Measurements from ENCODE around the gene SETD1B.
"Not testable (repeated sequence)": the region's sequence is repeated elsewhere in the genome, so short reads cannot be mapped to it uniquely, and the experiment has no call there.

SETD1B gene

GRCh38 chr12:121803861-121804416, at the start of gene SETD1B:
Gene SETD1B, plus strand, starts transcription at chr12:121804009. Its CDS starts 729 bp downstream, at chr12:121804738.
- Histone ChIP-seq H3K27me3 (ENCODE audit: insufficient read depth, low read length, poor library complexity, severe bottlenecking) (peaks cover 6% of the 10 kb centered on the region), H3K4me3 (ENCODE audit: low read length, poor library complexity, severe bottlenecking) (peak within 1 kb of the TSS; percentile 94), H3K4me1 (ENCODE audit: insufficient read depth, low read length, poor library complexity, severe bottlenecking) (peaks cover 30% of the 10 kb centered on the region), H3K9ac (ENCODE audit: low read depth, low read length, poor library complexity, severe bottlenecking) (peak within 1 kb of the TSS; percentile 100), H3K9me3 (ENCODE audit: insufficient read depth, low read depth, low read length) (no peaks in the 10 kb centered on the region), H3K36me3 (ENCODE audit: insufficient read depth, low read length) (no peaks in the 10 kb centered on the region), H3F3A (ENCODE audit: low read depth) (peaks cover 6% of the 10 kb centered on the region; the same call in 1 of the 2 replicates), H3K4me2 (ENCODE audit: low read depth, low read length, poor library complexity, severe bottlenecking) (peak within 1 kb of the TSS; percentile 93), H4K20me1 (ENCODE audit: insufficient read depth, low read length, poor library complexity, severe bottlenecking) (peaks cover 34% of the 10 kb centered on the region), H2AFZ (ENCODE audit: low read length) (0 out of 2 replicates have a peak within 1 kb of the TSS, but pooled peaks have one; percentile 26), H3K9me2 (replicated peaks; ENCODE audit: low read depth, low read length) (no peaks in the 10 kb centered on the region), H3K79me2 (ENCODE audit: insufficient read depth, low read length) (peaks cover 85% of the 10 kb centered on the region)
- no peak for TF ChIP-seq CTCF (conservative IDR thresholded peaks at IDR 0.05; ENCODE audit: low read length)
- no peak for TF ChIP-seq EZH2phosphoT487 (IDR thresholded peaks at IDR 0.05; ENCODE audit: borderline replicate concordance)

- TF ChIP-seq CTCF (conservative IDR thresholded peaks at IDR 0.05; ENCODE audit: low read length) (no peak), EZH2phosphoT487 (IDR thresholded peaks at IDR 0.05; ENCODE audit: borderline replicate concordance) (no peak)
- Histone ChIP-seq H3K27me3 (ENCODE audit: insufficient read depth, low read length, poor library complexity, severe bottlenecking) (no peaks in the 10 kb centered on the region), H3K4me2 (ENCODE audit: low read depth, low read length, poor library complexity, severe bottlenecking) (no peak overlapping the region)
Measured at GRCh38 chr12:121754836-121755235, 49.0 kb upstream of the SETD1B start.

GRCh38 chr12:121755591-121755990, 48.2 kb upstream of the SETD1B start:
- no peaks in the 10 kb centered on the region for H3K9me2 ChIP-seq (replicated peaks; ENCODE audit: low read depth, low read length)
- H2AFZ ChIP-seq (ENCODE audit: low read length), result no peak overlapping the region
- H3K9ac ChIP-seq (ENCODE audit: low read depth, low read length, poor library complexity, severe bottlenecking), result no peak overlapping the region
- 0 out of 2 replicates have a peak, but pooled peaks cover 3% of the 10 kb centered on the region for H3K36me3 ChIP-seq (ENCODE audit: insufficient read depth, low read length)
- H3K4me2 ChIP-seq (ENCODE audit: low read depth, low read length, poor library complexity, severe bottlenecking), result no peak overlapping the region
- H4K20me1 ChIP-seq (ENCODE audit: insufficient read depth, low read length, poor library complexity, severe bottlenecking), result no peaks in the 10 kb centered on the region
- H3K4me1 ChIP-seq (ENCODE audit: insufficient read depth, low read length, poor library complexity, severe bottlenecking), result peaks cover 15% of the 10 kb centered on the region
- H3K4me3 ChIP-seq (ENCODE audit: low read length, poor library complexity, severe bottlenecking), result no peak overlapping the region
- TF ChIP-seq CTCF (conservative IDR thresholded peaks at IDR 0.05; ENCODE audit: low read length) (no peak), EZH2phosphoT487 (IDR thresholded peaks at IDR 0.05; ENCODE audit: borderline replicate concordance) (no peak)
- no peaks in the 10 kb centered on the region for H3F3A ChIP-seq (ENCODE audit: low read depth)
- no peaks in the 10 kb centered on the region for H3K79me2 ChIP-seq (ENCODE audit: insufficient read depth, low read length)
- no peaks in the 10 kb centered on the region for H3K27me3 ChIP-seq (ENCODE audit: insufficient read depth, low read length, poor library complexity, severe bottlenecking)
- no peaks in the 10 kb centered on the region for H3K9me3 ChIP-seq (ENCODE audit: insufficient read depth, low read depth, low read length)

More at GRCh38 chr12:121754836-121755235, 49.0 kb upstream of the SETD1B start:
- Histone ChIP-seq H2AFZ (ENCODE audit: low read length) (no peak overlapping the region), H3F3A (ENCODE audit: low read depth) (no peaks in the 10 kb centered on the region), H4K20me1 (ENCODE audit: insufficient read depth, low read length, poor library complexity, severe bottlenecking) (no peaks in the 10 kb centered on the region), H3K36me3 (ENCODE audit: insufficient read depth, low read length) (0 out of 2 replicates have a peak, but pooled peaks cover 3% of the 10 kb centered on the region), H3K9me2 (replicated peaks; ENCODE audit: low read depth, low read length) (no peaks in the 10 kb centered on the region), H3K79me2 (ENCODE audit: insufficient read depth, low read length) (no peaks in the 10 kb centered on the region), H3K4me3 (ENCODE audit: low read length, poor library complexity, severe bottlenecking) (no peak overlapping the region), H3K9me3 (ENCODE audit: insufficient read depth, low read depth, low read length) (no peaks in the 10 kb centered on the region), H3K9ac (ENCODE audit: low read depth, low read length, poor library complexity, severe bottlenecking) (no peak overlapping the region), H3K4me1 (ENCODE audit: insufficient read depth, low read length, poor library complexity, severe bottlenecking) (peaks cover 15% of the 10 kb centered on the region)

GRCh38 chr12:121758536-121758935, 45.3 kb upstream of the SETD1B start:
- peaks cover 15% of the 10 kb centered on the region for H3K4me1 ChIP-seq (ENCODE audit: insufficient read depth, low read length, poor library complexity, severe bottlenecking)
- H4K20me1 ChIP-seq (ENCODE audit: insufficient read depth, low read length, poor library complexity, severe bottlenecking); H3K36me3 ChIP-seq (ENCODE audit: insufficient read depth, low read length); H2AFZ ChIP-seq (ENCODE audit: low read length); H3K9ac ChIP-seq (ENCODE audit: low read depth, low read length, poor library complexity, severe bottlenecking); H3K4me2 ChIP-seq (ENCODE audit: low read depth, low read length, poor library complexity, severe bottlenecking); H3K27me3 ChIP-seq (ENCODE audit: insufficient read depth, low read length, poor library complexity, severe bottlenecking); H3K79me2 ChIP-seq (ENCODE audit: insufficient read depth, low read length); H3K9me2 ChIP-seq (replicated peaks; ENCODE audit: low read depth, low read length); H3K4me3 ChIP-seq (ENCODE audit: low read length, poor library complexity, severe bottlenecking); H3K9me3 ChIP-seq (ENCODE audit: insufficient read depth, low read depth, low read length); H3F3A ChIP-seq (ENCODE audit: low read depth): not testable (repeated sequence)
